Keratinocyte (primary cell): ENCODE results near the gene TENM3. TPM values are rescaled to one million over a fixed set of nuclear protein-coding genes. Genes with fewer than 3 reads are reported as not detected.

Source experiments
- DNase-seq: peaks from one replicate; pipeline ENCODE4 v3.0.0-alpha.2; 2011; ENCODE audit warnings: low read depth, missing footprints, low spot score
- FAIRE-seq: peaks from 2 replicates; lab custom pipeline; 2011; peaks lifted over from hg19 to GRCh38; lab: Jason Lieb, UNC
- H2AFZ ChIP-seq: 2 replicates; pipeline ENCODE4 v1.6.0; 2012; ENCODE audit warnings: low read length, control low read depth, inconsistent platforms; ENCODE audit not compliant: control insufficient read depth
- H3K27ac ChIP-seq: 2 replicates; pipeline ENCODE4 v1.5.1; 2011; ENCODE audit warnings: low read length; ENCODE audit not compliant: control insufficient read depth, insufficient read depth
- H3K27me3 ChIP-seq: 3 replicates; pipeline ENCODE4 v1.6.0; 2011; ENCODE audit warnings: low read length; ENCODE audit not compliant: control insufficient read depth, insufficient read depth; ENCODE audit errors: extremely low read depth
- H3K36me3 ChIP-seq, 2 experiments: 2 replicates in 1 of 2; 3 replicates in 1 of 2; pipeline ENCODE4 v1.5.1; 2011; ENCODE audit warnings: low read length in 2 of 2, mild to moderate bottlenecking in 1 of 2; ENCODE audit not compliant: control insufficient read depth in 2 of 2, insufficient read depth in 2 of 2; ENCODE audit errors: extremely low read depth in 1 of 2
- H3K4me1 ChIP-seq: 3 replicates; pipeline ENCODE4 v1.5.1; 2011; ENCODE audit warnings: low read length; ENCODE audit not compliant: control insufficient read depth, insufficient read depth; ENCODE audit errors: extremely low read depth
- H3K4me2 ChIP-seq: 3 replicates; pipeline ENCODE4 v1.6.0; 2011; ENCODE audit warnings: low read depth, low read length; ENCODE audit not compliant: control insufficient read depth, insufficient read depth; ENCODE audit errors: extremely low read depth
- H3K4me3 ChIP-seq, 3 experiments: fragments of 200-600 bp in 1 of 3; sonication (generic) in 1 of 3; 2 replicates in 2 of 3; 3 replicates in 1 of 3; pipeline ENCODE4 v1.5.1; 2011 to 2016; ENCODE audit warnings: low read length in 3 of 3, mild to moderate bottlenecking in 3 of 3, control low read depth in 2 of 3, inconsistent platforms in 1 of 3, low read depth in 1 of 3, mixed read lengths in 1 of 3, mixed run types in 1 of 3, moderate library complexity in 1 of 3; ENCODE audit not compliant: control insufficient read depth in 2 of 3, insufficient read depth in 2 of 3; ENCODE audit errors: extremely low read depth in 1 of 3
- H3K79me2 ChIP-seq: 2 replicates; pipeline ENCODE4 v1.6.0; 2012; ENCODE audit warnings: low read length; ENCODE audit not compliant: control insufficient read depth, insufficient read depth
- H3K9ac ChIP-seq: 3 replicates; pipeline ENCODE4 v1.6.0; 2011; ENCODE audit warnings: low read length; ENCODE audit not compliant: control insufficient read depth, insufficient read depth; ENCODE audit errors: extremely low read depth
- H3K9me1 ChIP-seq: 3 replicates; pipeline ENCODE4 v1.6.0; 2011; ENCODE audit warnings: low read length; ENCODE audit not compliant: control insufficient read depth, insufficient read depth; ENCODE audit errors: extremely low read depth
- H3K9me3 ChIP-seq: 2 replicates; pipeline ENCODE4 v1.5.1; 2012; ENCODE audit warnings: low read depth, low read length; ENCODE audit not compliant: control insufficient read depth
- H4K20me1 ChIP-seq: 3 replicates; pipeline ENCODE4 v1.6.0; 2011; ENCODE audit warnings: low read length; ENCODE audit not compliant: control insufficient read depth, insufficient read depth; ENCODE audit errors: extremely low read depth
- CTCF ChIP-seq, 3 experiments: IDR thresholded peaks in 1 of 3; conservative IDR thresholded peaks in 1 of 3; optimal IDR thresholded peaks in 1 of 3; 2 replicates in 2 of 3; 3 replicates in 1 of 3; pipeline versions ENCODE3 to v1.5.1; 2011; ENCODE audit warnings: low read length in 3 of 3, mild to moderate bottlenecking in 3 of 3, moderate library complexity in 2 of 3, control low read depth in 1 of 3, inconsistent platforms in 1 of 3; ENCODE audit not compliant: insufficient read depth in 2 of 3; ENCODE audit errors: extremely low read depth in 1 of 3
- EZH2 ChIP-seq: IDR thresholded peaks from one replicate; pipeline ENCODE4 v1.6.1; 2012; ENCODE audit warnings: inconsistent platforms, mild to moderate bottlenecking, low read length, moderate library complexity
- dilution Hi-C: fragments of 300-500 bp; cut with MboI; formaldehyde crosslinking; loops from one replicate; pipeline ENCODE4 v1.7.0; 2020; ENCODE audit warnings: low sequenced_read_pairs; ENCODE audit not compliant: extremely low pct_ligation_motif_present
- polyA plus RNA-seq, 5 experiments: library from polyadenylated mRNA; depleted of rRNA in 3 of 5; stranded (reverse) in 3 of 5; stranded (forward) in 1 of 5; unstranded in 1 of 5; fragments of >200 nt; gene quantifications; 1 replicate in 1 of 5; 2 replicates in 3 of 5; 3 replicates in 1 of 5; pipeline versions ENCODE4 v1.2.1 to v1.2.3, GENCODE V29; 2011 to 2012; ENCODE audit warnings: missing spikeins in 2 of 5, low read depth in 1 of 5, low replicate concordance in 1 of 5

The TENM3 gene
- polyA plus RNA-seq, 1 donor (not counting 4 experiments of a cell fraction or from before 2014, with no cell fraction given) = 17.0 TPM

- Histone ChIP-seq H2AFZ (no peak overlapping the region), H3K27ac (peak overlapping the region; percentile 37), H3K27me3 (no peaks in the 10 kb centered on the region), H3K4me1 (peaks cover 12% of the 10 kb centered on the region), H3K9me1 (no peaks in the 10 kb centered on the region), H4K20me1 (no peaks in the 10 kb centered on the region), H3K9ac (no peak overlapping the region), H3K79me2 (no peaks in the 10 kb centered on the region), H3K9me3 (peaks cover 16% of the 10 kb centered on the region), H3K4me2 (no peak overlapping the region), H3K36me3 (no peaks in the 10 kb centered on the region), H3K4me3 (no peak overlapping the region)
- DNase-seq (peak; percentile 15), FAIRE-seq (no peak)
- TF ChIP-seq EZH2 = no peak
- TF ChIP-seq CTCF (optimal IDR thresholded peaks at IDR 0.05 in 1 of 3, IDR thresholded peaks at IDR 0.05 in 1 of 3, conservative IDR thresholded peaks at IDR 0.05 in 1 of 3; ENCODE audit: extremely low read depth in 1 of 3, insufficient read depth in 2 of 3, low read length in 3 of 3) = peak in 1 of 3 experiments; percentile 66
- dilution Hi-C loops = no loop called here
Measured at GRCh38 chr4:182809417-182810102, 566.4 kb downstream of the TENM3 start.

- no peaks in the 10 kb centered on the region for H3K9me1 ChIP-seq
- peak; percentile 67 for FAIRE-seq
- H3K27ac ChIP-seq = peak overlapping the region; percentile 37
- H3K9ac ChIP-seq = no peak overlapping the region
- no peaks in the 10 kb centered on the region for H3K79me2 ChIP-seq
- H3K36me3 ChIP-seq = no peaks in the 10 kb centered on the region
- no peak for TF ChIP-seq CTCF (optimal IDR thresholded peaks at IDR 0.05 in 1 of 3, IDR thresholded peaks at IDR 0.05 in 1 of 3, conservative IDR thresholded peaks at IDR 0.05 in 1 of 3; ENCODE audit: extremely low read depth in 1 of 3, insufficient read depth in 2 of 3, low read length in 3 of 3)
- no peak for TF ChIP-seq EZH2
- no peak overlapping the region for H3K4me2 ChIP-seq
- no peak overlapping the region for H2AFZ ChIP-seq
- dilution Hi-C loops = no loop called here
- DNase-seq = peak; percentile 68
- H3K4me3 ChIP-seq = no peak overlapping the region
- no peaks in the 10 kb centered on the region for H4K20me1 ChIP-seq
- H3K9me3 ChIP-seq = peaks cover 16% of the 10 kb centered on the region
- peaks cover 12% of the 10 kb centered on the region for H3K4me1 ChIP-seq
- no peaks in the 10 kb centered on the region for H3K27me3 ChIP-seq
Measured at GRCh38 chr4:182810103-182810615, 567.0 kb downstream of the TENM3 start.
